HG02623 (cell line): ENCODE results near the gene IFNAR2.
A peak's percentile ranks its signal among the peaks of the same experiment; 100 is the strongest.
"Not testable (repeated sequence)": the region's sequence is repeated elsewhere in the genome, so short reads cannot be mapped to it uniquely, and the experiment has no call there.

Experiments used
- ATAC-seq: cut with Tn5 transposase; IDR thresholded peaks from one replicate; pipeline ENCODE4 v1.9.1; 2021; ENCODE audit warnings: moderate library complexity; ENCODE audit not compliant: unreplicated experiment

Gene IFNAR2

GRCh38 chr21:33241846-33242245 lies 12.1 kb downstream of the IFNAR2 start:
- ATAC-seq, result no peak

GRCh38 chr21:33242846-33243245 lies 13.1 kb downstream of the IFNAR2 start:
- not testable (repeated sequence) for ATAC-seq

GRCh38 chr21:33244082-33244778 lies 14.5 kb downstream of the IFNAR2 start:
- no peak for ATAC-seq

DNA sequence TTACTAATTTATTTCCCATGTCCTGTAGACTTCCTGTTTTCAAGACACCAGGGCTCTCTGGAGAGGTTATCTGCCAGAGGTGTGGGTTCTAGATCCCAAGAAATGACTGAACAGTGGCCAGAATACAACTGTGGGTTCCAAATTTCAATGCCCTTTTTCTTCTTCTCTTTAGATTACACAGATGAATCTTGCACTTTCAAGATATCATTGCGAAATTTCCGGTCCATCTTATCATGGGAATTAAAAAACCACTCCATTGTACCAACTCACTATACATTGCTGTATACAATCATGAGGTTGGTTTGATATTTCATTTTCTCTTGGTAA lies 15.0 kb downstream of the IFNAR2 start:
- no peak for ATAC-seq

DNA sequence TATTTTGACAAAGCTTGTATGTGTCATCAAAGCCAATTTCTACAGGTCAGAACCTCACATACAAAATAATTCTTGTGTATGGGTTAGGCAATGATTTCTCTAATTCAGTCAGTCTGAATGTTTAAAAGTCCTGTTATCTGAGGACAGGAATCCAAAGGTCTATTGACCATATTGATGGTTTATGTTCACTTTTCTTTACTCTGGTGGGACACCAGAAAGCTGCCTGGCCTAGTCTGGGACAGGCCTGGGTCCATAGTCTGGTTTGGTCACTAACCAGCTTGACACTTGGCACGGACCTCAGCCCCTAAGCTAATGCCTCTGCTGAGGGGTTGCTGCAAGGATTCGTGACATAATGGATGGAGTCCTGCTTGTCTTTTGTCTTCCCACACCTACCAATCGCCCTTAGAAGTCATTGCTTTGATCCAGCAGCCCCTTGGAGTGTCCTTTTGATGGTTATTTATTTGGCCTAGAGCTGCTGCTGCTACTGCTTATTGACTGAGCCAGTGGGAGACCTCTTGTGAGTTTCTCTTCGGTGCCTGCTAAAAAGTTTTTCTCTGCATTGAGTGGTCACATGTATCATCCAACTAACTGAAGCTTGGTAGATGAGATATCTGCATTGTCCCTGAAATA lies 15.7 kb downstream of the IFNAR2 start:
- no peak for ATAC-seq

DNA sequence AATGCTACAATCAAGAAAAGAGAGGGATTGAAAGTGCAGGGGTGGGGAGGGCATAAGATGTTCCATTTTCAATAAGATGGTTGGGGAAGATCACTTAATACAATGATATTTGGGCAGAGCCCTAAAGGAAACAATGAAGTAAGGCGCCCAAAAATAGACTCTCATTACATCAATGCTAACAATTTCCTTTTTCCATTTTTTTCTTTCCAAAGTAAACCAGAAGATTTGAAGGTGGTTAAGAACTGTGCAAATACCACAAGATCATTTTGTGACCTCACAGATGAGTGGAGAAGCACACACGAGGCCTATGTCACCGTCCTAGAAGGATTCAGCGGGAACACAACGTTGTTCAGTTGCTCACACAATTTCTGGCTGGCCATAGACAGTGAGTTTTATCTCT lies 16.8 kb downstream of the IFNAR2 start:
- no peak for ATAC-seq

GRCh38 chr21:33246963-33247362 lies 17.2 kb downstream of the IFNAR2 start:
- ATAC-seq, result no peak

GRCh38 chr21:33247599-33247998 lies 17.9 kb downstream of the IFNAR2 start:
- no peak for ATAC-seq

- ATAC-seq, result no peak
Observed at GRCh38 chr21:33249331-33250002, 19.7 kb downstream of the IFNAR2 start.

DNA sequence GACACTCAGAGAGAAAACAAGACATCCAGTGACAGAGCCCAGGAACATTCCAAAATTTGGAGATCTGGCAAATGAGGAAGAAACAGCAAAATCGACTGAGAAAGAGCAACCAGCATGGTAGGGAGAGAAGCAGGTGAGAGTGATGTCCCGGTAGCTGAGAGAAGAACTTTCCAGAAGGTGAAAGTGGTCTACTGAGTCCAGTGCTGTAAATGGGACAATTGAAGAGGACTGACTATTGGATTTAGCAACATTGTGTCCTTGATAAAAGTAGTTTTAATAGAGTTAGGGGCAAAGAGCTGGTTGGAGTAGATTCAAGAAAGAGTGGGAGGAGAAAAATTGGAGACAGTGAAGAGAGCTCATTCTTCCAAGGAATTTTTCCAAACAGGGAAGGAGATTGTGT lies 21.4 kb downstream of the IFNAR2 start:
- ATAC-seq, result no peak

DNA sequence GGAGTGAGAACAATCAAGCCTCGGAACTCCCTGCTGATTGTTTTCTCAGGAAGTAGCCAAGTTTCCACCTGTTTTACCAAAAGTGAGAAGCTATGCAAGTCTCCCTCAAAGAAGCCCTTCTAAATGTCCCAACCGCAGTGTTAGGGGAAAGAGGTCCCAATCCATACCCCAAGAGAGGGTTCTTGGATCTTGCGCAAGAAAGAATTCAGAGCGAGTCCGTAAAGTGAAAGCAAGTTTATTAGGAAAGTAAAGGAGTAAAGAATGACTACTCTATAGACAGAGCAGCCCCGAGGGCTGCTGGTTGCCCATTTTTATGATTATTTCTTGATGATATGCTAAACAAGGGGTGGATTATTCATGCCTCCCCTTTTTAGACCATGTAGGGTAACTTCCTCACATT lies 23.6 kb downstream of the IFNAR2 start:
- not testable (repeated sequence) for ATAC-seq

DNA sequence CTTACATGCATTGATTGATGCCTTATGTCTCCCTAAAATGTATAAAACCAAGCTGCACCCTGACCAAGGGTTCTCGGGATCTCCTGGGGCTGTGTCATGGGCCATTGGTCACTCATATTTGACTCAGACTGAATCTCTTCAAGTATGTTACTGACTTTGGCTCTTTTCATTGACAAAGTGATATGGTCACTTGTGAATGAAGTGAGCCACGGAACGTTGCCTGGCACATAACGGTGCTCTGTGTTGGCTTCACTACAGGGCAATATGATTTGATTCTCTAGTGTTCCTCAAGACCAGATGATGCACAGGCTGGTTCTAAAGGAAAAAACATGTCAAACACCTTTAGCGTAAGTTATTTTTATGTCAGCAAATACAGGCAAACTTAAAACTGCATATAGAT lies 25.0 kb downstream of the IFNAR2 start:
- no peak for ATAC-seq

GRCh38 chr21:33255404-33255803 lies 25.7 kb downstream of the IFNAR2 start:
- ATAC-seq, result no peak

DNA sequence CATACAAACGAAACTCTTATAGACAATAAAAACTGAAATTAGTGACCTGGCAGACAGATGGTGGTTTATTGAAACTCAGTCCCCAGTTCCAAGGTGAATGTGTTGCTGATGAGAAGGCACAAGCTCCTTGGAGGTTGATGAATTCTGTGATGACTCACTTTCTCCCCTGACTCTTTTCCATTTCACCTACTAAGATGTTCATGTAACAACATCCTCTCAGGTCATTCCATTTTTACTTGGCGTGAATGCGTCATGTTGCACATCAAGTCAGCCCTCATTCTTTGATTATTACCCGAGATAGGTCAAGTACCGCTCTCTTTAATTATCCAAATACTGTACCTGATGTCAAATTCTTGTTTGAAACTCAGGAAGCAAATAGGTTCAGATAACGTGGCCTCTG lies 26.3 kb downstream of the IFNAR2 start:
- ATAC-seq, result no peak

DNA sequence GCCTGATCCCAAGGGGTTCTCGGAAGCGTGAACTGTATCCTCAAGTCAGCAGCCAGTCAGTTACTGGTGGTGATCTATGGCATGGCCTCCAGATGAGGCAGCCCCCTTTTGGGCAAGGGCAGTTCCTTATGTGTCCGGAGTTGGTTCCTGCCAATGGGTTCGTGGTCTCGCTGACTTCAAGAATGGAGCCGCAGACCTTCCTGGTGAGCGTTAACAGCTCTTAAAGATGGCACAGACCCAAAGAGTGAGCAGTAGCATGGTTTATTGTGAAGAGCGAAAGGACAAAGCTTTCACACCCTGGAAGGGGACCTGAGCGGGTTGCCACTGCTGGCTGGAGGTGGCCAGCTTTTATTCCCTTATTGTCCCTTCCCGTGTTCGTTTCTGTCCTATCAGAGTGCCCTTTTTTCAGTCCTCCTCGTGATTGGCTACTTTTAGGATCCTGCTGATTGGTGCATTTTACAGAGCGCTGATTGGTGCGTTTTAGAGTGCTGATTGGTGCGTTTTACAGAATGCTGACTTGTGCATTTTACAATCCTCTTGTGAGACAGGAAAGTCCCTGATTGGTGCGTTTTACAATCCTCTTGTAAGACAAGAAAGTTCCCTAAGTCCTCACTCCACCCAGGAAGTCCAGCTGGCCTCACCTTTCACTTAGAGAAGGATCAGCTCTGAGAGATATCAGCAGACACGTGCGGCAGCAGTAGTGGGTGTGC lies 27.5 kb downstream of the IFNAR2 start:
- no peak for ATAC-seq

GRCh38 chr21:33258475-33258874 lies 28.7 kb downstream of the IFNAR2 start:
- no peak for ATAC-seq

- no peak for ATAC-seq
Observed at GRCh38 chr21:33259428-33259827, 29.7 kb downstream of the IFNAR2 start.

- no peak for ATAC-seq
Observed at GRCh38 chr21:33259995-33260394, 30.3 kb downstream of the IFNAR2 start.

DNA sequence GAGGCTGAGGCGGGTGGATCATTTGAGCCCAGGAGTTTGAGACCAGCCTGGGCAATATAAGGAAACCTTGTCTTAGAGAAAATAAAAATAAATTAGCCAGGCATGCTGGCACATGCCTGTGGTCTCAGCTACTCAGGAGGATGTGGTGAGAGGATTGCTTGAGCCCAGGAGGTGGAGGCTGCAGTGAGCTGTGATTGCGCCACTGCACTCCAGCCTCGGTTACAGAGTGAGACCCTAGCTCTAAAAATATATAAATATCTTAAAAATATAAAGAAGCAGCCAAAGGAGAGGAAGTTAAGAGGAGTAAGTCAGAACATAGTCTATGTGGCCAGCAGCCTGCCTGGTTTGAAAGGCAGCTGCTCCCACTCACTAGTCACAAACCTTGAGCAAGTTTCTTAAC lies 31.9 kb downstream of the IFNAR2 start:
- no peak for ATAC-seq

DNA sequence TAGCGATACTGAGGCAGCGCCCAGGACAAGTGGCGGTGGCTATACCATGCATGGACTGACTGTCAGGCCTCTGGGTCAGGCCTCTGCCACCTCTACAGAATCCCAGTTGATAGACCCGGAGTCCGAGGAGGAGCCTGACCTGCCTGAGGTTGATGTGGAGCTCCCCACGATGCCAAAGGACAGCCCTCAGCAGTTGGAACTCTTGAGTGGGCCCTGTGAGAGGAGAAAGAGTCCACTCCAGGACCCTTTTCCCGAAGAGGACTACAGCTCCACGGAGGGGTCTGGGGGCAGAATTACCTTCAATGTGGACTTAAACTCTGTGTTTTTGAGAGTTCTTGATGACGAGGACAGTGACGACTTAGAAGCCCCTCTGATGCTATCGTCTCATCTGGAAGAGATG lies 33.2 kb downstream of the IFNAR2 start:
- ATAC-seq, result no peak

DNA sequence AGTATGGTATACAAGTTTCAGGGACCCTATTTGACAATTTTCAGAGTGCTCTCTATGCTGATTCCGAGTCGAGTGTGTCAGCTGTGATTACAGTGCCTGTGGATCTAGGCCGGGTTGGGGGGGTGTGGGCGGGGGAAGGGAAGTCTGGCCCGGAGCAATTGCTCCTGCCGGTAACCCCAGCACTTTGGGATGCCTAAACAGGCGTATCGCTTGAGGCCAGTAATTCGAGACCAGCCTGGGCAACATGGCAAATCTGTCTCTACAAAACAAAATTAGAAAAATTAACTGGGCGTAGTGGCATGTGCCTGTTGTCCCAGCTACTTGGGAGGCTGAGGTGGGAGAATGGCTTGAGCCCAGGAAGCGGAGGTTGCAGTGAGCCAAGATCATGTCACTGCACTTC lies 34.8 kb downstream of the IFNAR2 start:
- no peak for ATAC-seq

DNA sequence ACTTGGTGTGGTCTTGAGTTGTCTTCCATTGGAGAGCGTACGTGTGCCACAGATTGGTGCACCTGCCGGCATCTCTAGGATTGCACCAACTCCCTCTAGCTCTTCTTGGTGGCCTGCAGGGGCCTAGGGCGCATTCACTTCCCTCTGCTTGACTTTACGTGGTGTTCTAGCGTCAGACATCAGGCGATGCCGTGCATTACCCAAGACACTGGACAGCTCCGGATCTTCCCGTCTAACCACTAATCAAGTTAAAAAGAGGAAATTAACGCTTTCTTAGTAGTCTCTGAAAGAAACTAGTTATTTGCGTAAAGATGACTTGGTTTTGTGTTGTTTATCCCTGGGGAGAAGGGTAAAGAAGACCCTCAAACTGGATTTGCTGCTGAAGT lies 35.9 kb downstream of the IFNAR2 start:
- ATAC-seq, result peak; percentile 14
